ENCODE measurements around the gene SLC16A13. TPM values are rescaled to one million over a fixed set of nuclear protein-coding genes. Genes with fewer than 3 reads are reported as not detected.

Gene SLC16A13
- total and polyA plus RNA-seq, 2 of the 8 experiments (the other 6 are each of a cell fraction or from before 2014, with no cell fraction given), result 5.4 to 5.8 TPM

DNA sequence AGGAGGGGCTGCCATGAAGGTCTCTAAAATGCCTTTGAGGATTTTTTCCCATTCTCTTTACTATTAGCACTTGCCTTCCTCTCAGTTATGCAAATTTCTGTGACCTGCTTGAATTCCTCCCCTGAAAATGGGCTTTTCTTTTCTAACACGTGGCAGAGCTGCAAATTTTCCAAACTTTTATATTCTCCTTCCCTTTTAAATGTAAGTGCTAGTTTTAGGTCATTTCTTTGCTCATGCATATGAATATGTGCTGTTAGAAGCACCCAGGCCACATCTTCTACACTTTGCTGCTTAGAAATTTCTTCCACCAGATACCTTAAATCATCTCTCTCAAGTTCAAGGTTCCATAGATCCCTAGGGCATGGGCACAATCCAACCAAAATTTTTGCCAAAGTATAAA lies 32.5 kb downstream of the SLC16A13 start:
- ChIA-PET CTCF (ENCODE audit: partially characterized antibody) (interaction anchor here (1.6 kb wide), 1 partner anchor 16 kb away, joined by 6 read pairs; no protein-coding TSS in a partner anchor), POLR2A (ENCODE audit: partially characterized antibody) (no interaction called here)
- H2BK120ac ChIP-seq (replicated peaks; ENCODE audit: low read depth, low read length), result no peak overlapping the region
- no peaks in the 10 kb centered on the region for H3K79me1 ChIP-seq (ENCODE audit: low read depth, low read length)
- H4K5ac ChIP-seq (ENCODE audit: insufficient read length, low read depth, low read length), result no peak overlapping the region
- H2BK15ac ChIP-seq (ENCODE audit: low read length), result no peak overlapping the region
- no peak overlapping the region for H2BK5ac ChIP-seq (ENCODE audit: low read depth, low read length)
- H2AFZ ChIP-seq (ENCODE audit: low read length), result no peak overlapping the region
- FAIRE-seq, result no peak
- H3K4me1 ChIP-seq (replicated peaks in 1 of 4; ENCODE audit: control insufficient read depth in 3 of 4, insufficient read depth in 4 of 4, low read length in 3 of 4), result no peaks in the 10 kb centered on the region
- no peak overlapping the region for H4K8ac ChIP-seq (ENCODE audit: extremely low read depth, insufficient read depth, low read length)
- no peak overlapping the region for H2AK5ac ChIP-seq (ENCODE audit: low read depth, low read length)
- H3K23me2 ChIP-seq (ENCODE audit: low read depth, low read length), result no peaks in the 10 kb centered on the region
- no peak for DNase-seq (ENCODE audit: low read depth in 1 of 2, low spot score in 2 of 2)
- no peak overlapping the region for H2BK12ac ChIP-seq (ENCODE audit: low read depth, low read length)
- peaks cover 16 to 21% of the 10 kb centered on the region in 2 experiments for H3K9me3 ChIP-seq (ENCODE audit: insufficient read depth in 2 of 2, low read depth in 1 of 2, low read length in 1 of 2)
- H4K20me1 ChIP-seq (replicated peaks in 1 of 2; ENCODE audit: control insufficient read depth in 1 of 2, insufficient read depth in 2 of 2, low read length in 2 of 2), result no peaks in the 10 kb centered on the region
- 42% methylated on average over 1 of the region's 1 CpG; no CpG with 5 or more reads in 1 of the 2 experiments for WGBS, 2 experiments (ENCODE audit: extremely low coverage in 1 of 2, insufficient coverage in 1 of 2, insufficient read length in 1 of 2, insufficient replicate concordance in 2 of 2, low coverage in 1 of 2, low lambda C conversion rate in 2 of 2, missing lambda C conversion rate in 1 of 2)
- no peak overlapping the region for H4K91ac ChIP-seq (replicated peaks; ENCODE audit: insufficient read length, low read length)
- H3K27ac ChIP-seq (ENCODE audit: low read depth, low read length), result no peak overlapping the region
- no peaks in the 10 kb centered on the region for H3K36me3 ChIP-seq (ENCODE audit: control insufficient read depth in 2 of 4, insufficient read depth in 4 of 4, low read length in 3 of 4)
- no peak overlapping the region for H3K4me3 ChIP-seq (ENCODE audit: extremely low read depth in 1 of 4, insufficient read depth in 2 of 4, low read depth in 3 of 4, low read length in 4 of 4)
- no peak overlapping the region for H3K9ac ChIP-seq (replicated peaks in 1 of 4; ENCODE audit: extremely low read depth in 1 of 4, low read depth in 3 of 4, low read length in 3 of 4)
- H3K14ac ChIP-seq (ENCODE audit: insufficient read length), result no peak overlapping the region
- H3K23ac ChIP-seq (ENCODE audit: insufficient read length), result no peak overlapping the region
- H3K27me3 ChIP-seq (replicated peaks in 1 of 4; ENCODE audit: control insufficient read depth in 3 of 4, extremely low read depth in 1 of 4, insufficient read depth in 3 of 4, low read length in 3 of 4), result no peaks in the 10 kb centered on the region
- H2BK20ac ChIP-seq (ENCODE audit: low read length), result no peak overlapping the region
- no peak overlapping the region for H3K56ac ChIP-seq (replicated peaks; ENCODE audit: insufficient read length, low read depth, low read length)
- no peak overlapping the region for H3K4ac ChIP-seq (replicated peaks; ENCODE audit: insufficient read length, low read depth, low read length)
- H3K18ac ChIP-seq (ENCODE audit: extremely low read depth, low read length), result no peak overlapping the region
- H3K4me2 ChIP-seq (ENCODE audit: insufficient read depth in 1 of 2, low read depth in 2 of 2, low read length in 2 of 2), result no peak overlapping the region
- no peaks in the 10 kb centered on the region for H3K79me2 ChIP-seq (ENCODE audit: control insufficient read depth in 1 of 2, insufficient read depth in 2 of 2, low read length in 2 of 2)
- TF ChIP-seq EGR1 (IDR thresholded peaks at IDR 0.05; ENCODE audit: borderline replicate concordance, low read depth, low read length), result no peak
- no peak for TF ChIP-seq KDM1A (IDR thresholded peaks at IDR 0.05; ENCODE audit: borderline replicate concordance, low read length)
- no peak for TF ChIP-seq BACH1 (IDR thresholded peaks at IDR 0.05; ENCODE audit: low read length)
- no peak for TF ChIP-seq RAD21 (IDR thresholded peaks at IDR 0.05 in 1 of 2, conservative IDR thresholded peaks at IDR 0.05 in 1 of 2; ENCODE audit: low read depth in 2 of 2, low read length in 2 of 2)
- TF ChIP-seq SIX5 (IDR thresholded peaks at IDR 0.05; ENCODE audit: low read depth, low read length), result no peak
- no peak for TF ChIP-seq POLR2AphosphoS5 (IDR thresholded peaks at IDR 0.05; ENCODE audit: low read depth, low read length)
- TF ChIP-seq RBBP5 (IDR thresholded peaks at IDR 0.05; ENCODE audit: borderline replicate concordance, low read depth, low read length), result no peak
- no peak for TF ChIP-seq RFX5 (IDR thresholded peaks at IDR 0.05; ENCODE audit: borderline replicate concordance, low read depth, low read length)
- TF ChIP-seq, protein P1, sequence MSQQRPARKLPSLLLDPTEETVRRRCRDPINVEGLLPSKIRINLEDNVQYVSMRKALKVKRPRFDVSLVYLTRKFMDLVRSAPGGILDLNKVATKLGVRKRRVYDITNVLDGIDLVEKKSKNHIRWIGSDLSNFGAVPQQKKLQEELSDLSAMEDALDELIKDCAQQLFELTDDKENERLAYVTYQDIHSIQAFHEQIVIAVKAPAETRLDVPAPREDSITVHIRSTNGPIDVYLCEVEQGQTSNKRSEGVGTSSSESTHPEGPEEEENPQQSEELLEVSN (IDR thresholded peaks at IDR 0.05), result no peak
- no peak for TF ChIP-seq PHF8 (conservative IDR thresholded peaks at IDR 0.05; ENCODE audit: low read depth, low read length)
- TF ChIP-seq TBP (IDR thresholded peaks at IDR 0.05; ENCODE audit: low read depth, low read length), result no peak
- no peak for TF ChIP-seq NRF1 (IDR thresholded peaks at IDR 0.05; ENCODE audit: low read depth, low read length)
- no peak for TF ChIP-seq SAP30 (IDR thresholded peaks at IDR 0.05; ENCODE audit: insufficient read depth, insufficient replicate concordance, low read length)
- no peak for TF ChIP-seq POLR2A (IDR thresholded peaks at IDR 0.05; ENCODE audit: control extremely low read depth in 1 of 2, low read depth in 2 of 2, low read length in 2 of 2)

All from H1 (cell line).